GM12878 (cell line): Measurements from ENCODE around the gene XPNPEP1.

Experiments
- CBX3 ChIP-seq: fragments of 200-600 bp; sonication (generic); IDR thresholded peaks from 2 replicates; pipeline ENCODE4 v1.6.1; 2016; ENCODE audit warnings: low read depth, borderline replicate concordance
- EZH2 ChIP-seq: IDR thresholded peaks from 2 replicates; pipeline ENCODE4 v1.6.1; 2012; ENCODE audit warnings: low read depth, mild to moderate bottlenecking, control low read depth, inconsistent platforms, low read length, borderline replicate concordance; ENCODE audit not compliant: control insufficient read depth
- MXI1 ChIP-seq: fragments of 150-350 bp; IDR thresholded peaks from 2 replicates; pipeline ENCODE4 v1.6.1; 2011; ENCODE audit warnings: low read depth, mild to moderate bottlenecking, inconsistent platforms, low read length, improper control_type of control experiment
- POLR2A ChIP-seq: IDR thresholded peaks from 2 replicates; pipeline ENCODE4 v1.6.1; 2011; ENCODE audit warnings: low read depth, mild to moderate bottlenecking, low read length
- POLR2AphosphoS5 ChIP-seq: IDR thresholded peaks from 2 replicates; pipeline ENCODE4 v1.6.1; 2011; ENCODE audit warnings: mild to moderate bottlenecking, low read length, inconsistent platforms
- SP1 ChIP-seq: IDR thresholded peaks from one replicate; pipeline ENCODE4 v1.6.1; 2011; ENCODE audit warnings: low read depth, low read length
- SREBF2 ChIP-seq: IDR thresholded peaks from 2 replicates; pipeline ENCODE4 v1.6.1; 2012; ENCODE audit warnings: mild to moderate bottlenecking, low read length
- STAT3 ChIP-seq: IDR thresholded peaks from 2 replicates; pipeline ENCODE4 v1.6.1; 2011; ENCODE audit warnings: low read depth, low read length, improper control_type of control experiment
- TCF12 ChIP-seq: IDR thresholded peaks from 2 replicates; pipeline ENCODE4 v1.6.1; 2011; ENCODE audit warnings: low read depth, mild to moderate bottlenecking, low read length
- TF ChIP-seq, protein P1 (sequence below), 3 experiments: IDR thresholded peaks in 2 of 3; conservative IDR thresholded peaks in 1 of 3; 2 replicates each; pipeline ENCODE4 v1.5.1; 2011; ENCODE audit warnings: low read depth in 3 of 3, low read length in 3 of 3, mild to moderate bottlenecking in 3 of 3, control low read depth in 2 of 3, moderate library complexity in 2 of 3, inconsistent platforms in 1 of 3, mixed read lengths in 1 of 3; ENCODE audit not compliant: control insufficient read depth in 2 of 3, insufficient read depth in 1 of 3; ENCODE audit errors: extremely low read depth in 1 of 3
- TF ChIP-seq, protein P2 (sequence below): fragments of 450-650 bp; IDR thresholded peaks from 2 replicates; pipeline ENCODE4 v1.6.1; 2017; ENCODE audit warnings: mild to moderate bottlenecking, moderate library complexity

DNA sequence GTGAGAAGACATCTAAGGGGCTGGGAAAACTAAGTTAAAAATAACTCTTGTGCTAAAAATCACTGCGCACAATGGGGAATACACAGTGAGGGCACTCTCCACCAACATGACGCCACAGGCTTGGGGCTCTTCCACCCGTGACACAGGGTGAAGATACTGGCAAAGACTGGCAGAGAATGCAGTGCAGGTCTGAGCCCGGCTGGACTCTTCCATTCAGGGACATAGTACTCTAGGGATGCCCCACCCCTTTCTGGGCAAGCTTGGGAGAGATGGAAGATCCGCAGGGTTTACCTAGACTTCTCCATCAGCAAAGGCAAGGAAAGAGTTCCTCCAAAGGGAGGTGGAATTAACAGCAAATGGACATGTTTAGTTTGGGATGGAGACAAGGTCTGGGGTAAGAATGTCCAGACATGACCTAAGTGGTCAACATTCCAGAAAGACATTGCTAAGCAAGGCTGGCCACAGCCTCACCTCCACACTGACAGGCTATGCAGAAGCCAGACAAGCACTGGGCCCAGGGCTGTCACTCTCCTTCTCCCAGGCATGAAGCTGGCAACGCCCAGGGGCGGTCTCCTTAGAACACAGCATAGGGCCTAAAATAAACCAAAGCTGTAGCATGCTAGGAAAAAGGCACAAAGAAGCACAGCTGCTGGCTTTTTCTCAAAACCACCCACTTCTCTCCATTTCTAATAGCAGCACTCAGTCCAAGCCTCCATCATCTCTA, 28.1 kb downstream of the XPNPEP1 start:
- TF ChIP-seq POLR2A: no peak
- TF ChIP-seq, protein P1, sequence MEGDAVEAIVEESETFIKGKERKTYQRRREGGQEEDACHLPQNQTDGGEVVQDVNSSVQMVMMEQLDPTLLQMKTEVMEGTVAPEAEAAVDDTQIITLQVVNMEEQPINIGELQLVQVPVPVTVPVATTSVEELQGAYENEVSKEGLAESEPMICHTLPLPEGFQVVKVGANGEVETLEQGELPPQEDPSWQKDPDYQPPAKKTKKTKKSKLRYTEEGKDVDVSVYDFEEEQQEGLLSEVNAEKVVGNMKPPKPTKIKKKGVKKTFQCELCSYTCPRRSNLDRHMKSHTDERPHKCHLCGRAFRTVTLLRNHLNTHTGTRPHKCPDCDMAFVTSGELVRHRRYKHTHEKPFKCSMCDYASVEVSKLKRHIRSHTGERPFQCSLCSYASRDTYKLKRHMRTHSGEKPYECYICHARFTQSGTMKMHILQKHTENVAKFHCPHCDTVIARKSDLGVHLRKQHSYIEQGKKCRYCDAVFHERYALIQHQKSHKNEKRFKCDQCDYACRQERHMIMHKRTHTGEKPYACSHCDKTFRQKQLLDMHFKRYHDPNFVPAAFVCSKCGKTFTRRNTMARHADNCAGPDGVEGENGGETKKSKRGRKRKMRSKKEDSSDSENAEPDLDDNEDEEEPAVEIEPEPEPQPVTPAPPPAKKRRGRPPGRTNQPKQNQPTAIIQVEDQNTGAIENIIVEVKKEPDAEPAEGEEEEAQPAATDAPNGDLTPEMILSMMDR (IDR thresholded peaks at IDR 0.05 in 2 of 3, conservative IDR thresholded peaks at IDR 0.05 in 1 of 3; ENCODE audit: control insufficient read depth in 2 of 3, extremely low read depth in 1 of 3, insufficient read depth in 1 of 3, low read depth in 3 of 3, low read length in 3 of 3): no peak
- TF ChIP-seq STAT3: no peak
- no peak for TF ChIP-seq POLR2AphosphoS5
- TF ChIP-seq SP1: no peak
- TF ChIP-seq, protein P2, sequence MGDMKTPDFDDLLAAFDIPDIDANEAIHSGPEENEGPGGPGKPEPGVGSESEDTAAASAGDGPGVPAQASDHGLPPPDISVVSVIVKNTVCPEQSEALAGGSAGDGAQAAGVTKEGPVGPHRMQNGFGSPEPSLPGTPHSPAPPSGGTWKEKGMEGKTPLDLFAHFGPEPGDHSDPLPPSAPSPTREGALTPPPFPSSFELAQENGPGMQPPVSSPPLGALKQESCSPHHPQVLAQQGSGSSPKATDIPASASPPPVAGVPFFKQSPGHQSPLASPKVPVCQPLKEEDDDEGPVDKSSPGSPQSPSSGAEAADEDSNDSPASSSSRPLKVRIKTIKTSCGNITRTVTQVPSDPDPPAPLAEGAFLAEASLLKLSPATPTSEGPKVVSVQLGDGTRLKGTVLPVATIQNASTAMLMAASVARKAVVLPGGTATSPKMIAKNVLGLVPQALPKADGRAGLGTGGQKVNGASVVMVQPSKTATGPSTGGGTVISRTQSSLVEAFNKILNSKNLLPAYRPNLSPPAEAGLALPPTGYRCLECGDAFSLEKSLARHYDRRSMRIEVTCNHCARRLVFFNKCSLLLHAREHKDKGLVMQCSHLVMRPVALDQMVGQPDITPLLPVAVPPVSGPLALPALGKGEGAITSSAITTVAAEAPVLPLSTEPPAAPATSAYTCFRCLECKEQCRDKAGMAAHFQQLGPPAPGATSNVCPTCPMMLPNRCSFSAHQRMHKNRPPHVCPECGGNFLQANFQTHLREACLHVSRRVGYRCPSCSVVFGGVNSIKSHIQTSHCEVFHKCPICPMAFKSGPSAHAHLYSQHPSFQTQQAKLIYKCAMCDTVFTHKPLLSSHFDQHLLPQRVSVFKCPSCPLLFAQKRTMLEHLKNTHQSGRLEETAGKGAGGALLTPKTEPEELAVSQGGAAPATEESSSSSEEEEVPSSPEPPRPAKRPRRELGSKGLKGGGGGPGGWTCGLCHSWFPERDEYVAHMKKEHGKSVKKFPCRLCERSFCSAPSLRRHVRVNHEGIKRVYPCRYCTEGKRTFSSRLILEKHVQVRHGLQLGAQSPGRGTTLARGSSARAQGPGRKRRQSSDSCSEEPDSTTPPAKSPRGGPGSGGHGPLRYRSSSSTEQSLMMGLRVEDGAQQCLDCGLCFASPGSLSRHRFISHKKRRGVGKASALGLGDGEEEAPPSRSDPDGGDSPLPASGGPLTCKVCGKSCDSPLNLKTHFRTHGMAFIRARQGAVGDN: no peak
- TF ChIP-seq CBX3: no peak
- TF ChIP-seq TCF12: no peak
- no peak for TF ChIP-seq MXI1
- no peak for TF ChIP-seq SREBF2
- no peak for TF ChIP-seq EZH2
